SJCRH30 (cell line): ENCODE results near the gene SGSM1. TPM values are rescaled to one million over a fixed set of nuclear protein-coding genes. Genes with fewer than 3 reads are reported as not detected.

ENCODE experiments used
- DNase-seq, 2 experiments: peaks; one replicate each; pipeline ENCODE4 v3.0.0-alpha.2; 2015 to 2020
- H3K27ac ChIP-seq: fragments of 250-450 bp; sonication (Bioruptor Pico); 2 replicates; pipeline ENCODE4 v1.5.1; 2020; ENCODE audit warnings: mild to moderate bottlenecking, moderate library complexity
- H3K27me3 ChIP-seq: fragments of 250-450 bp; sonication (Bioruptor Pico); 2 replicates; pipeline ENCODE4 v1.5.1; 2020; ENCODE audit warnings: mild to moderate bottlenecking, moderate library complexity
- H3K36me3 ChIP-seq: fragments of 250-450 bp; sonication (Bioruptor Pico); 2 replicates; pipeline ENCODE4 v1.5.1; 2020; ENCODE audit warnings: mild to moderate bottlenecking, moderate library complexity
- H3K4me1 ChIP-seq: fragments of 250-450 bp; sonication (Bioruptor Pico); 2 replicates; pipeline ENCODE4 v1.5.1; 2020; ENCODE audit warnings: mild to moderate bottlenecking, moderate library complexity
- H3K4me3 ChIP-seq: fragments of 250-450 bp; sonication (Bioruptor Pico); 2 replicates; pipeline ENCODE4 v1.5.1; 2020; ENCODE audit warnings: mild to moderate bottlenecking, moderate library complexity
- H3K9me3 ChIP-seq: fragments of 250-450 bp; sonication (Bioruptor Pico); replicated peaks from 2 replicates; pipeline ENCODE4 v1.5.1; 2020; ENCODE audit warnings: mild to moderate bottlenecking, moderate library complexity
- total RNA-seq: library from RNA; depleted of rRNA; stranded (reverse); fragments of >200 nt; shearing (Covaris generic); gene quantifications from 2 replicates; pipeline ENCODE4 v1.2.3, GENCODE V29; 2014

SGSM1 gene
- total RNA-seq, 1 experiment from 2014 or later: not detected

- H3K27ac ChIP-seq: no peak overlapping the region
- H3K9me3 ChIP-seq: no peaks in the 10 kb centered on the region
- DNase-seq: peak in 1 of 2 experiments; percentile 43
- no peaks in the 10 kb centered on the region for H3K27me3 ChIP-seq
- H3K36me3 ChIP-seq: no peaks in the 10 kb centered on the region
- no peaks in the 10 kb centered on the region for H3K4me1 ChIP-seq
- no peak overlapping the region for H3K4me3 ChIP-seq
Observed at GRCh38 chr22:24843048-24843447, 37.0 kb downstream of the SGSM1 start.

- H3K36me3 ChIP-seq: no peaks in the 10 kb centered on the region
- DNase-seq: no peak
- no peak overlapping the region for H3K4me3 ChIP-seq
- H3K27me3 ChIP-seq: no peaks in the 10 kb centered on the region; the same call in 1 of the 2 replicates
- no peaks in the 10 kb centered on the region for H3K4me1 ChIP-seq
- no peak overlapping the region for H3K27ac ChIP-seq
- H3K9me3 ChIP-seq: no peaks in the 10 kb centered on the region
Observed at GRCh38 chr22:24845041-24845898, 39.3 kb downstream of the SGSM1 start.

- no peaks in the 10 kb centered on the region for H3K36me3 ChIP-seq
- no peak overlapping the region for H3K4me3 ChIP-seq
- H3K9me3 ChIP-seq: no peaks in the 10 kb centered on the region
- H3K27ac ChIP-seq: no peak overlapping the region
- H3K4me1 ChIP-seq: no peaks in the 10 kb centered on the region
- DNase-seq: no peak
- no peaks in the 10 kb centered on the region; the same call in 1 of the 2 replicates for H3K27me3 ChIP-seq
Observed at GRCh38 chr22:24847490-24847889, 41.5 kb downstream of the SGSM1 start.

- H3K9me3 ChIP-seq: no peaks in the 10 kb centered on the region
- no peaks in the 10 kb centered on the region for H3K4me1 ChIP-seq
- no peak for DNase-seq
- H3K27me3 ChIP-seq: no peaks in the 10 kb centered on the region; the same call in 1 of the 2 replicates
- H3K27ac ChIP-seq: no peak overlapping the region
- H3K36me3 ChIP-seq: no peaks in the 10 kb centered on the region
- H3K4me3 ChIP-seq: no peak overlapping the region
Observed at GRCh38 chr22:24848559-24849168, 42.7 kb downstream of the SGSM1 start.

GRCh38 chr22:24855794-24856193 lies 49.8 kb downstream of the SGSM1 start:
- H3K27ac ChIP-seq: no peak overlapping the region
- H3K36me3 ChIP-seq: no peaks in the 10 kb centered on the region
- H3K4me3 ChIP-seq: no peak overlapping the region
- no peaks in the 10 kb centered on the region for H3K9me3 ChIP-seq
- no peak for DNase-seq
- H3K27me3 ChIP-seq: peaks cover 4% of the 10 kb centered on the region; the same call in 1 of the 2 replicates
- H3K4me1 ChIP-seq: no peaks in the 10 kb centered on the region

- DNase-seq: no peak
- no peaks in the 10 kb centered on the region for H3K9me3 ChIP-seq
- H3K4me3 ChIP-seq: no peak overlapping the region
- peaks cover 4% of the 10 kb centered on the region; the same call in 1 of the 2 replicates for H3K27me3 ChIP-seq
- no peaks in the 10 kb centered on the region for H3K4me1 ChIP-seq
- H3K36me3 ChIP-seq: no peaks in the 10 kb centered on the region
- no peak overlapping the region for H3K27ac ChIP-seq
Observed at GRCh38 chr22:24857576-24857975, 51.6 kb downstream of the SGSM1 start.

- H3K9me3 ChIP-seq: no peaks in the 10 kb centered on the region
- no peaks in the 10 kb centered on the region for H3K4me1 ChIP-seq
- H3K27me3 ChIP-seq: peaks cover 6% of the 10 kb centered on the region; the same call in 1 of the 2 replicates
- H3K36me3 ChIP-seq: no peaks in the 10 kb centered on the region
- no peak overlapping the region for H3K4me3 ChIP-seq
- no peak overlapping the region for H3K27ac ChIP-seq
- no peak for DNase-seq
Observed at GRCh38 chr22:24859587-24859986, 53.6 kb downstream of the SGSM1 start.

- Histone ChIP-seq H3K27ac (no peak overlapping the region), H3K27me3 (peaks cover 8% of the 10 kb centered on the region; the same call in 1 of the 2 replicates), H3K36me3 (no peaks in the 10 kb centered on the region), H3K9me3 (no peaks in the 10 kb centered on the region), H3K4me1 (no peaks in the 10 kb centered on the region), H3K4me3 (no peak overlapping the region)
- no peak for DNase-seq
Observed at GRCh38 chr22:24865508-24865907, 59.5 kb downstream of the SGSM1 start.

GRCh38 chr22:24867323-24868022 lies 61.5 kb downstream of the SGSM1 start:
- no peak overlapping the region for H3K27ac ChIP-seq
- H3K36me3 ChIP-seq: no peaks in the 10 kb centered on the region
- DNase-seq: no peak
- peaks cover 12% of the 10 kb centered on the region for H3K27me3 ChIP-seq
- no peaks in the 10 kb centered on the region for H3K4me1 ChIP-seq
- no peak overlapping the region for H3K4me3 ChIP-seq
- H3K9me3 ChIP-seq: no peaks in the 10 kb centered on the region

GRCh38 chr22:24868979-24869378 lies 63.0 kb downstream of the SGSM1 start:
- no peaks in the 10 kb centered on the region for H3K9me3 ChIP-seq
- no peak for DNase-seq
- no peaks in the 10 kb centered on the region for H3K4me1 ChIP-seq
- no peaks in the 10 kb centered on the region for H3K36me3 ChIP-seq
- H3K27ac ChIP-seq: no peak overlapping the region
- H3K27me3 ChIP-seq: peaks cover 9% of the 10 kb centered on the region
- no peak overlapping the region for H3K4me3 ChIP-seq

GRCh38 chr22:24871611-24872205 lies 65.7 kb downstream of the SGSM1 start:
- DNase-seq: no peak
- H3K27me3 ChIP-seq: peaks cover 9% of the 10 kb centered on the region
- no peak overlapping the region for H3K4me3 ChIP-seq
- H3K9me3 ChIP-seq: no peaks in the 10 kb centered on the region
- no peaks in the 10 kb centered on the region for H3K36me3 ChIP-seq
- no peaks in the 10 kb centered on the region for H3K4me1 ChIP-seq
- H3K27ac ChIP-seq: no peak overlapping the region

- Histone ChIP-seq H3K4me1 (no peaks in the 10 kb centered on the region), H3K9me3 (no peaks in the 10 kb centered on the region), H3K27me3 (peaks cover 8% of the 10 kb centered on the region), H3K27ac (no peak overlapping the region), H3K4me3 (no peak overlapping the region), H3K36me3 (no peaks in the 10 kb centered on the region)
- no peak for DNase-seq
Observed at GRCh38 chr22:24873226-24873625, 67.2 kb downstream of the SGSM1 start.

GRCh38 chr22:24875862-24876506 lies 70.0 kb downstream of the SGSM1 start:
- Histone ChIP-seq H3K4me1 (no peaks in the 10 kb centered on the region), H3K9me3 (no peaks in the 10 kb centered on the region), H3K27ac (no peak overlapping the region), H3K4me3 (no peak overlapping the region), H3K36me3 (no peaks in the 10 kb centered on the region), H3K27me3 (peaks cover 4% of the 10 kb centered on the region; the same call in 1 of the 2 replicates)
- peak; percentile 70 to 77 for DNase-seq

- H3K27me3 ChIP-seq: no peaks in the 10 kb centered on the region
- H3K27ac ChIP-seq: no peak overlapping the region
- DNase-seq: no peak
- H3K9me3 ChIP-seq: no peaks in the 10 kb centered on the region
- no peak overlapping the region for H3K4me3 ChIP-seq
- H3K4me1 ChIP-seq: no peaks in the 10 kb centered on the region
- H3K36me3 ChIP-seq: no peaks in the 10 kb centered on the region
Observed at GRCh38 chr22:24876700-24877099, 70.7 kb downstream of the SGSM1 start.
